GM23338 (cell line): Measurements from ENCODE around the gene CDRT15L2.
"Not testable (repeated sequence)": the region's sequence is repeated elsewhere in the genome, so short reads cannot be mapped to it uniquely, and the experiment has no call there.

Experiments used
- CREB1 ChIP-seq: fragments of 250-450 bp; sonication (Bioruptor Pico); IDR thresholded peaks from 2 replicates; pipeline ENCODE4 v1.5.0; 2020; ENCODE audit warnings: low read depth, mild to moderate bottlenecking, moderate library complexity
- JUNB ChIP-seq: IDR thresholded peaks from one replicate; pipeline ENCODE4 v1.6.1; 2016; ENCODE audit warnings: antibody characterized with exemption; ENCODE audit not compliant: unreplicated experiment
- REST ChIP-seq: IDR thresholded peaks from one replicate; pipeline ENCODE4 v1.6.1; 2018; ENCODE audit warnings: antibody characterized with exemption; ENCODE audit not compliant: unreplicated experiment
- ZNF114 ChIP-seq: fragments of 250-450 bp; sonication (Bioruptor Pico); IDR thresholded peaks from 2 replicates; pipeline ENCODE4 v1.5.0; 2020; ENCODE audit warnings: mild to moderate bottlenecking, moderate library complexity
- TF ChIP-seq, protein P1 (sequence below), 2 experiments: fragments of 200-600 bp in 1 of 2; sonication (generic) in 1 of 2; conservative IDR thresholded peaks; 2 replicates each; pipeline versions ENCODE4 v1.5.1 to v1.6.1; 2016 to 2017; ENCODE audit warnings: antibody characterized with exemption in 2 of 2, low read depth in 2 of 2, mild to moderate bottlenecking in 2 of 2, moderate library complexity in 1 of 2

DNA sequence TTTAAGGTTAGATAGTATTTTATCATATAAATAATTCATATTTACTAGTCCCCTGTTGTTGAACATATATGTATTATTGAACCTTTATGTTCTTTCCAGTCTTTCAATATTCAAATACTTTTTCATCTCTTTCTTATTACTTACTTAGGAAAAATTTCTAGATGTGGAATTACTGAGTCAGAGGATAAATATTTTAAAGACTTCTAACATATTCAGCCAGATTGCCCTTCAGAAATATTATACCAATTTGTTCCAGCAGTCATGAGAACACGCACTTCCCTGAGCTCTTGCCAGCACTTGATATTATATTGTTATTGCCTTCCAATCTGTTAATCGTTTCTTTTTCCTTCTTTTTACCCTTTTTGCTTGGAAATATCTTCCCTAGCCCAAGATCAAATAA is 4.5 kb upstream of the CDRT15L2 start:
- not testable (repeated sequence) for TF ChIP-seq CREB1 (CRISPR knock-in tag); JUNB; REST; ZNF114 (CRISPR knock-in tag)
- TF ChIP-seq, protein P1, sequence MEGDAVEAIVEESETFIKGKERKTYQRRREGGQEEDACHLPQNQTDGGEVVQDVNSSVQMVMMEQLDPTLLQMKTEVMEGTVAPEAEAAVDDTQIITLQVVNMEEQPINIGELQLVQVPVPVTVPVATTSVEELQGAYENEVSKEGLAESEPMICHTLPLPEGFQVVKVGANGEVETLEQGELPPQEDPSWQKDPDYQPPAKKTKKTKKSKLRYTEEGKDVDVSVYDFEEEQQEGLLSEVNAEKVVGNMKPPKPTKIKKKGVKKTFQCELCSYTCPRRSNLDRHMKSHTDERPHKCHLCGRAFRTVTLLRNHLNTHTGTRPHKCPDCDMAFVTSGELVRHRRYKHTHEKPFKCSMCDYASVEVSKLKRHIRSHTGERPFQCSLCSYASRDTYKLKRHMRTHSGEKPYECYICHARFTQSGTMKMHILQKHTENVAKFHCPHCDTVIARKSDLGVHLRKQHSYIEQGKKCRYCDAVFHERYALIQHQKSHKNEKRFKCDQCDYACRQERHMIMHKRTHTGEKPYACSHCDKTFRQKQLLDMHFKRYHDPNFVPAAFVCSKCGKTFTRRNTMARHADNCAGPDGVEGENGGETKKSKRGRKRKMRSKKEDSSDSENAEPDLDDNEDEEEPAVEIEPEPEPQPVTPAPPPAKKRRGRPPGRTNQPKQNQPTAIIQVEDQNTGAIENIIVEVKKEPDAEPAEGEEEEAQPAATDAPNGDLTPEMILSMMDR (conservative IDR thresholded peaks at IDR 0.05; ENCODE audit: low read depth in 2 of 2), result not testable (repeated sequence)
